ENCODE results near the gene LCOR. TPM values are rescaled to one million over a fixed set of nuclear protein-coding genes. Genes with fewer than 3 reads are reported as not detected.

The LCOR gene
- total RNA-seq, 4 donors from 2014 or later, result 12.5 to 22.0 (median 14.9) TPM

DNA sequence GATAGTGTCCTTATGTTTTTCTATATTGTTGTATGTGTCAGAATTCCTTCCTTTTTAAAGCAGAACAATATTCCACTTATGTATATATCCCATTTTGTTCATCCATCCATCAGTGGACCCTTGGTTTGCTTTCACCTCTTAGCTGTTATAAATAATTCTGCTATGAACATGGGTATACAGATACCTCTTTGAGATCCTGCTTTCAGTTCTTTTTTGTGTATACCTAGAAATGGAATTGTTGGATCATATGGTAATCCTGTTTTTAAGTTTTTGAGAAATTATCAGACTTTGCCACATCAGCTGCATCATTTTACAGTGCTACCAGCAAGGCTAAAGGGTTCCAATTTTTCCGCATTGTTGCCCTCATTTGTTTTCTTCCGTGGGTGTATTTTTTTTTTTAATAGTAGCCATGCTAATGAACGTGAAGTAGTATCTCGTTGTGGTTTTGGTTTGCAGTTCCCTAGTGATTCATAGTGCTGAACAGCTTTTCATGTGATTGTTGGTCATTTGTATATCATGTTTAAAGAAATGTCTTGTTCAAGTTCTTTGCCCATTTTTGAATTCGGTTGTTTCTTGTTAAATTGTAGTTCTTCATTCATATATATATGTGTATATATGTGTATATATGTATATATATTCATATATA lies 87.8 kb downstream of the LCOR start:
- TF ChIP-seq, protein P1, sequence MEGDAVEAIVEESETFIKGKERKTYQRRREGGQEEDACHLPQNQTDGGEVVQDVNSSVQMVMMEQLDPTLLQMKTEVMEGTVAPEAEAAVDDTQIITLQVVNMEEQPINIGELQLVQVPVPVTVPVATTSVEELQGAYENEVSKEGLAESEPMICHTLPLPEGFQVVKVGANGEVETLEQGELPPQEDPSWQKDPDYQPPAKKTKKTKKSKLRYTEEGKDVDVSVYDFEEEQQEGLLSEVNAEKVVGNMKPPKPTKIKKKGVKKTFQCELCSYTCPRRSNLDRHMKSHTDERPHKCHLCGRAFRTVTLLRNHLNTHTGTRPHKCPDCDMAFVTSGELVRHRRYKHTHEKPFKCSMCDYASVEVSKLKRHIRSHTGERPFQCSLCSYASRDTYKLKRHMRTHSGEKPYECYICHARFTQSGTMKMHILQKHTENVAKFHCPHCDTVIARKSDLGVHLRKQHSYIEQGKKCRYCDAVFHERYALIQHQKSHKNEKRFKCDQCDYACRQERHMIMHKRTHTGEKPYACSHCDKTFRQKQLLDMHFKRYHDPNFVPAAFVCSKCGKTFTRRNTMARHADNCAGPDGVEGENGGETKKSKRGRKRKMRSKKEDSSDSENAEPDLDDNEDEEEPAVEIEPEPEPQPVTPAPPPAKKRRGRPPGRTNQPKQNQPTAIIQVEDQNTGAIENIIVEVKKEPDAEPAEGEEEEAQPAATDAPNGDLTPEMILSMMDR (IDR thresholded peaks at IDR 0.05), result no peak
- TF ChIP-seq POLR2A (IDR thresholded peaks at IDR 0.05), result no peak
- intact Hi-C loops (cut with DNase I; ENCODE audit: low total_unique reads), result no loop called here
- DNase-seq (ENCODE audit: low spot score in 2 of 2), result no peak
- WGBS, 2 donors, result 83 to 84% methylated on average over 5 of the region's 5 CpGs
- H3K4me3 ChIP-seq (ENCODE audit: low read depth, poor library complexity, severe bottlenecking), result no peak overlapping the region

DNA sequence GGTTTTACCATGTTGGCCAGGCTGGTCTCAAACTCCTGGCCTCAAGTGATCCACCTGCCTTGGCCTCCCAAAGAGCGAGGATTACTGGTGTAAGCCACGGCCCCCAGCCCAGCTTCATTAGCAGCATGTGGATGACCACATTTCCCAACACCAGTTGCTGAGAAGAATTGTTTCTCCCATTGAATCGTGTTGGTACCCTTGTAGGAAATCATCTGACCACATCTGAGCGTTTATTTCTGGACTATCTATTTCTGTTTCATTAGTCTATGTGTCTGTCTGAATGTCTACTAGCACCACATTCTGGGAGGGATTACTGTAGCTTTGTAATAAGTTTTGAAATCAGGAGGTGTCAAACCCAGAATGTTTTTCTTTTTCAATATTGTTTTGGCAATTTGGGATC lies 89.6 kb downstream of the LCOR start:
- WGBS, 2 donors, result 91 to 94% methylated on average over 4 of the region's 4 CpGs
- H3K4me3 ChIP-seq (ENCODE audit: low read depth, poor library complexity, severe bottlenecking), result no peak overlapping the region
- no peak for DNase-seq (ENCODE audit: low spot score in 2 of 2)
- intact Hi-C loops (cut with DNase I; ENCODE audit: low total_unique reads), result no loop called here
- TF ChIP-seq POLR2A (IDR thresholded peaks at IDR 0.05), result no peak
- TF ChIP-seq, protein P1 (IDR thresholded peaks at IDR 0.05), result no peak

DNA sequence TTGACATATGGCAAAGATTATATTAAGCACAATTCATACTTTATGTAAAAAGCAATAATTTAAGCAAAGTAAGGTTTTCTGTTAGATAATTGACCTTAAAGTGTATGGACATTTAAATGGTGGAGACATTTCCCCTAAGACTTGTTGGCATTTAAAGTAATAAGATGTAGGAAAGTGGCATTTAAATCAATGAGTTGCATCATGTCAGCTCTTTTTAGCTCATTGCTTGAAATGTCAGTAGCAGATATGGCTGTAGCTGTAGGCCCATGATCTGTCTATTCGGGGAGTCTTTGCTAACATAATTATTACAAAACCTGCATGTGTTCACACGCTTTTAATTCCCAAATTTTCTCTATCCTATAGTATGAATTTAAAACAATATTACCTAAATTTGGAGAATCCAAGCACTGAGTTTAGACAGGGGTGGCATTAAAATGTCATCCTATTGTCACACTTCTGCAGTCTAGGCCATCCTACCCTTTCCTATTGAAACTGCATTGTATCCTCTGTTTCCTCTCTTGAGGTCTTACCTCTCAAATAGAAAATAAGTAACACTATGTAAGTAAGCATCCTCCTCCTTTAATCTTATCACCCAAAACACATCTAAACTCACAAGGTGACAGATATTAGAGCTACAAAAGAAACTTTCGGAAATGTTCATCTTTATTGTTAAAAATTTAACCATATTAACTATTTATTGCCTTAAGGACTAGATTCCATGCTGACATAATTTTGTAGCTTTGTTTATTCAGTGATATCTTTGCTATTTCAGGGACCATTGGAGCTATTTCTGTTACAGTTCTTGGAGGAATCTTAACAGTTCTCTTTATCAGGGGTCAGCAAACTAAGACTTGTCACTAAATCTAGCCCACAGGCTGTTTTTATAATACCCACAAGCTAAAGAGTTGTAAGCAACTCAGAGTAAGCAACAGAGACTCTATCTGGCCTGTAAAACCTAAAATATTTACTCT lies 91.2 kb downstream of the LCOR start:
- intact Hi-C loops (cut with DNase I; ENCODE audit: low total_unique reads), result no loop called here
- TF ChIP-seq, protein P1 (IDR thresholded peaks at IDR 0.05), result no peak
- TF ChIP-seq POLR2A (IDR thresholded peaks at IDR 0.05), result no peak
- H3K4me3 ChIP-seq (ENCODE audit: low read depth, poor library complexity, severe bottlenecking), result no peak overlapping the region
- DNase-seq (ENCODE audit: low spot score in 2 of 2), result no peak
- WGBS, 2 donors, result 91 to 93% methylated on average over 3 of the region's 3 CpGs

DNA sequence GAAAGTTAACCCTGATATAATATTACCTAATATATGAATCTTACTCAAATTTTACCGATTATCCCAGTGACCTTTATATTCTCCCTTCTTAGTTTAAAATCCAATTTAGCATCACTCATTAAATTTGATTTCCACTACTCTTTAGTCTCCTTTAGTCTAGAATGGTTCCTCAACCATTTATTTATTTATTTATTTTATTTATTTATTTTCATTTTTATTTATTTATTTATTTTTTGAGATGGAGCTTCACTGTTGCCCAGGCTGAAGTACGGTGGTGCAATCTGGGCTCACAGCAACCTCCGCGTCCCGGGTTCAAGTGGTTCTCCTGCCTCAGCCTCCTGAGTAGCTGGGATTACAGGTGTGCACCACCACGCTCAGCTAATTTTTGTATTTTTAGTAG lies 92.8 kb downstream of the LCOR start:
- TF ChIP-seq, protein P1 (IDR thresholded peaks at IDR 0.05), result no peak
- no peak for TF ChIP-seq POLR2A (IDR thresholded peaks at IDR 0.05)
- intact Hi-C loops (cut with DNase I; ENCODE audit: low total_unique reads), result no loop called here
- DNase-seq (ENCODE audit: low spot score in 2 of 2), result no peak
- WGBS, 2 donors, result 95 to 100% methylated on average over 6 of the region's 6 CpGs
- H3K4me3 ChIP-seq (ENCODE audit: low read depth, poor library complexity, severe bottlenecking), result no peak overlapping the region

DNA sequence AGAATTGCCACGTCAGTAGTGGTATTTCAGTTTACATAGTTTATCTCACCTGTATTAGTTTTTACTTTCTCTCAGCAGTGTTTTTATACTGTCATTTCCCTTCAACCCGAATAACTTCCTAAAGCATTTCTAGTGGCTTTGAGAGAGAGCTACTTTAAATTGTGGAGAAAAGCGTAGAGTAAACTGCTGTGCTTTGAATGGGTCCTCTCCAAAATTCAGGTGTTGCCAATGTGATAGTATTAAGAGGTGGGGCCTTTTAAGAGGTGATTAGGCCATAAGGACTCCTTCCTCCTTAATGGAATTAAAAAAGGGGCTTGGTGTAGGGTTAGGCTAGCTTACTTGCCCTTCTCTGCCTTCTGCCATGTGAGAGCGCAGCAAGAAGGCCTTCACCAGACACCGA lies 98.4 kb downstream of the LCOR start:
- TF ChIP-seq, protein P1 (IDR thresholded peaks at IDR 0.05), result no peak
- no peak for TF ChIP-seq POLR2A (IDR thresholded peaks at IDR 0.05)
- intact Hi-C loops (cut with DNase I; ENCODE audit: low total_unique reads), result no loop called here
- no peak for DNase-seq (ENCODE audit: low spot score in 2 of 2)
- 88 to 96% methylated on average over 5 of the region's 5 CpGs for WGBS, 2 donors
- H3K4me3 ChIP-seq (ENCODE audit: low read depth, poor library complexity, severe bottlenecking), result no peak overlapping the region
